Mesenchymal stem cell (in vitro differentiated cells and primary cell): ENCODE measurements around the gene SF3B2.

ENCODE experiments used
- DNase-seq: peaks from one replicate; pipeline ENCODE4 v3.0.0-alpha.2; 2013
- H2AFZ ChIP-seq: one replicate; pipeline ENCODE4 v1.6.1; 2013; ENCODE audit warnings: low read depth, mild to moderate bottlenecking, control low read depth, inconsistent platforms, low read length, moderate library complexity
- H2AK5ac ChIP-seq: 2 replicates; pipeline ENCODE4 v1.6.1; 2013; ENCODE audit warnings: low read length, moderate library complexity, mild to moderate bottlenecking, inconsistent platforms; ENCODE audit not compliant: severe bottlenecking
- H2BK120ac ChIP-seq: one replicate; pipeline ENCODE4 v1.6.1; 2013; ENCODE audit warnings: low read depth, mild to moderate bottlenecking, inconsistent platforms, low read length, moderate library complexity
- H2BK12ac ChIP-seq, 2 experiments: one replicate each; pipeline ENCODE4 v1.6.1; 2013; ENCODE audit warnings: inconsistent platforms in 2 of 2, low read length in 2 of 2, mild to moderate bottlenecking in 2 of 2, moderate library complexity in 2 of 2, control low read depth in 1 of 2
- H2BK15ac ChIP-seq: one replicate; pipeline ENCODE4 v1.6.1; 2013; ENCODE audit warnings: mild to moderate bottlenecking, low read depth, inconsistent platforms; ENCODE audit not compliant: poor library complexity, severe bottlenecking
- H2BK5ac ChIP-seq: 2 replicates; pipeline ENCODE4 v1.6.1; 2013; ENCODE audit warnings: low read depth, mild to moderate bottlenecking, low read length, control low read depth, inconsistent platforms; ENCODE audit not compliant: poor library complexity, severe bottlenecking
- H3K14ac ChIP-seq, 2 experiments: one replicate each; pipeline ENCODE4 v1.6.1; 2013; ENCODE audit warnings: inconsistent platforms in 2 of 2, low read length in 2 of 2, control low read depth in 1 of 2, mild to moderate bottlenecking in 1 of 2, moderate library complexity in 1 of 2
- H3K18ac ChIP-seq, 2 experiments: one replicate each; pipeline ENCODE4 v1.6.1; 2013; ENCODE audit warnings: inconsistent platforms in 2 of 2, low read length in 2 of 2, control low read depth in 1 of 2, low read depth in 1 of 2, mild to moderate bottlenecking in 1 of 2
- H3K23ac ChIP-seq, 2 experiments: one replicate each; pipeline ENCODE4 v1.6.1; 2013; ENCODE audit warnings: inconsistent platforms in 2 of 2, low read length in 2 of 2, mild to moderate bottlenecking in 2 of 2, moderate library complexity in 2 of 2, control low read depth in 1 of 2
- H3K27ac ChIP-seq: 2 replicates; pipeline ENCODE4 v1.5.1; 2013; ENCODE audit warnings: mild to moderate bottlenecking, moderate library complexity, low read length, control low read depth, inconsistent platforms; ENCODE audit not compliant: poor library complexity, severe bottlenecking
- H3K27me3 ChIP-seq, 2 experiments: 2 replicates each; pipeline versions ENCODE4 v1.6.1 to v1.7.0; 2013; ENCODE audit warnings: low read length in 2 of 2, mild to moderate bottlenecking in 2 of 2, moderate library complexity in 2 of 2, control low read depth in 1 of 2, inconsistent platforms in 1 of 2; ENCODE audit not compliant: control insufficient read depth in 1 of 2, insufficient read depth in 1 of 2
- H3K36me3 ChIP-seq, 2 experiments: 2 replicates each; pipeline versions ENCODE4 v1.6.1 to v1.7.0; 2013; ENCODE audit warnings: low read length in 2 of 2, control low read depth in 1 of 2, inconsistent platforms in 1 of 2, low read depth in 1 of 2, mild to moderate bottlenecking in 1 of 2; ENCODE audit not compliant: insufficient read depth in 2 of 2, control insufficient read depth in 1 of 2
- H3K4ac ChIP-seq, 2 experiments: one replicate each; pipeline ENCODE4 v1.6.1; 2013; ENCODE audit warnings: inconsistent platforms in 2 of 2, low read length in 2 of 2, mild to moderate bottlenecking in 2 of 2, moderate library complexity in 2 of 2, control low read depth in 1 of 2, low read depth in 1 of 2
- H3K4me1 ChIP-seq: 2 replicates; pipeline ENCODE4 v1.6.1; 2013; ENCODE audit warnings: low read depth, low read length, control low read depth; ENCODE audit not compliant: control insufficient read depth, insufficient read depth
- H3K4me2 ChIP-seq: 2 replicates; pipeline ENCODE4 v1.6.1; 2013; ENCODE audit warnings: low read length, mild to moderate bottlenecking, inconsistent platforms; ENCODE audit not compliant: poor library complexity, severe bottlenecking
- H3K4me3 ChIP-seq, 2 experiments: 2 replicates each; pipeline versions ENCODE4 v1.5.1 to v1.7.0; 2013; ENCODE audit warnings: low read length in 2 of 2, mild to moderate bottlenecking in 2 of 2, control low read depth in 1 of 2, low read depth in 1 of 2; ENCODE audit not compliant: insufficient read depth in 1 of 2
- H3K79me1 ChIP-seq: replicated peaks from 2 replicates; pipeline ENCODE4 v1.6.1; 2013; ENCODE audit warnings: mild to moderate bottlenecking, control low read depth, low read length, inconsistent platforms; ENCODE audit not compliant: poor library complexity, severe bottlenecking
- H3K9ac ChIP-seq: 2 replicates; pipeline ENCODE4 v1.7.0; 2013; ENCODE audit warnings: mild to moderate bottlenecking, low read length, moderate library complexity
- H3K9me3 ChIP-seq: 2 replicates; pipeline ENCODE4 v1.7.0; 2013; ENCODE audit warnings: mild to moderate bottlenecking, low read length; ENCODE audit not compliant: control insufficient read depth
- H4K8ac ChIP-seq: one replicate; pipeline ENCODE4 v1.6.1; 2013; ENCODE audit warnings: inconsistent platforms, mild to moderate bottlenecking, low read length, moderate library complexity
- H4K91ac ChIP-seq: one replicate; pipeline ENCODE4 v1.6.1; 2013; ENCODE audit warnings: mild to moderate bottlenecking, low read length, inconsistent platforms
- WGBS: methylation state at CpG from one replicate; pipeline ENCODE4 v1.1.7; 2013; ENCODE audit warnings: mixed read lengths; 5-methylcytosine and 5-hydroxymethylcytosine counted together

The SF3B2 gene

DNA sequence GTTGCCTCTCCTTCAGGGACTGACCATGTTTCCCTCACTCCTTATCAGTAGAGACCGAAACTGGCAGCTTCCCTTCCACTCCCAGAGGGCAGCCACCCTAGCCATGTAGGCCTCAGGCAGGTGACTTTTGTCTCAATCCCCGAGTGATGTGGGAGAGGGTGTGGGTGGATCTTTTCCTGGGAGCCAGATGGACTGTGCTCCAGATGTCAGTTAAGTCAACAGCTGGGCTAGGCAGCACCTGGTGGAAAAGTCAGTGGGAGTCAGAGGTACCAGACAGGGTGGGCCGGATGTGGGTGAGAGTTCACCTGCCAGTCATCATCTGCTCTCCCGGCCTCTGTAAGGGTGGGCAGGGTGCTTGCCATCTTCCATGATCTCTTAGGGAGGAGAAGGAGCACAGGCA is 48.0 kb upstream of the SF3B2 start:
- H2BK15ac ChIP-seq: no peak overlapping the region
- peaks cover 13% of the 10 kb centered on the region for H3K4me1 ChIP-seq
- H3K27me3 ChIP-seq: no peaks in the 10 kb centered on the region
- no peak overlapping the region for H2BK120ac ChIP-seq
- no peak overlapping the region for H3K27ac ChIP-seq
- H3K9me3 ChIP-seq: no peaks in the 10 kb centered on the region
- no peak overlapping the region for H2AK5ac ChIP-seq
- H3K79me1 ChIP-seq: peaks cover 16% of the 10 kb centered on the region
- no peak overlapping the region for H2BK12ac ChIP-seq
- H2AFZ ChIP-seq: no peak overlapping the region
- H3K18ac ChIP-seq: no peak overlapping the region
- H4K8ac ChIP-seq: no peak overlapping the region
- peaks cover 34 to 38% of the 10 kb centered on the region in 2 experiments for H3K36me3 ChIP-seq
- H3K23ac ChIP-seq: no peak overlapping the region
- H3K4me2 ChIP-seq: no peak overlapping the region
- H3K9ac ChIP-seq: no peak overlapping the region
- no peak overlapping the region for H4K91ac ChIP-seq
- 97% methylated on average over 4 of the region's 4 CpGs for WGBS
- no peak overlapping the region for H3K4ac ChIP-seq
- no peak overlapping the region for H2BK5ac ChIP-seq
- no peak overlapping the region for H3K4me3 ChIP-seq
- DNase-seq: no peak
- H3K14ac ChIP-seq: no peak overlapping the region

GRCh38 chr11:66006134-66006890 is 45.9 kb upstream of the SF3B2 start:
- H3K4me1 ChIP-seq: peaks cover 10% of the 10 kb centered on the region
- H3K23ac ChIP-seq: no peak overlapping the region
- peaks cover under 1 to 1% of the 10 kb centered on the region in 2 experiments for H3K27me3 ChIP-seq
- no peak overlapping the region for H3K27ac ChIP-seq
- no peak overlapping the region for H3K14ac ChIP-seq
- no peaks in the 10 kb centered on the region for H3K9me3 ChIP-seq
- no peak overlapping the region for H4K91ac ChIP-seq
- no peak overlapping the region for H2AK5ac ChIP-seq
- peaks cover 22 to 26% of the 10 kb centered on the region in 2 experiments for H3K36me3 ChIP-seq
- no peak overlapping the region for H3K9ac ChIP-seq
- no peak for DNase-seq
- no peak overlapping the region for H2BK12ac ChIP-seq
- H2BK15ac ChIP-seq: no peak overlapping the region
- no peak overlapping the region for H2BK5ac ChIP-seq
- H2AFZ ChIP-seq: no peak overlapping the region
- H3K4me3 ChIP-seq: no peak overlapping the region
- WGBS: 91% methylated on average over 12 of the region's 13 CpGs
- no peak overlapping the region for H2BK120ac ChIP-seq
- no peak overlapping the region for H4K8ac ChIP-seq
- peaks cover 8% of the 10 kb centered on the region for H3K79me1 ChIP-seq
- no peak overlapping the region for H3K18ac ChIP-seq
- H3K4me2 ChIP-seq: no peak overlapping the region
- no peak overlapping the region for H3K4ac ChIP-seq

GRCh38 chr11:66006891-66007176 is 45.3 kb upstream of the SF3B2 start:
- H3K23ac ChIP-seq: no peak overlapping the region
- no peak overlapping the region for H2AFZ ChIP-seq
- no peaks in the 10 kb centered on the region for H3K9me3 ChIP-seq
- no peak overlapping the region for H2BK5ac ChIP-seq
- H4K91ac ChIP-seq: no peak overlapping the region
- H3K27me3 ChIP-seq: peaks cover 4 to 7% of the 10 kb centered on the region in 2 experiments
- H3K36me3 ChIP-seq: peaks cover 22 to 26% of the 10 kb centered on the region in 2 experiments
- no peak overlapping the region for H2AK5ac ChIP-seq
- H2BK12ac ChIP-seq: no peak overlapping the region
- no peak overlapping the region for H3K14ac ChIP-seq
- H4K8ac ChIP-seq: no peak overlapping the region
- DNase-seq: no peak
- no peak overlapping the region for H3K9ac ChIP-seq
- no peak overlapping the region for H2BK120ac ChIP-seq
- no peak overlapping the region for H3K4me3 ChIP-seq
- no peak overlapping the region for H2BK15ac ChIP-seq
- no peak overlapping the region for H3K4me2 ChIP-seq
- H3K4me1 ChIP-seq: peaks cover 14% of the 10 kb centered on the region
- no peak overlapping the region for H3K27ac ChIP-seq
- peaks cover 8% of the 10 kb centered on the region for H3K79me1 ChIP-seq
- no peak overlapping the region for H3K18ac ChIP-seq
- H3K4ac ChIP-seq: no peak overlapping the region
- 100% methylated on average over 4 of the region's 4 CpGs for WGBS

GRCh38 chr11:66007201-66007634 is 44.9 kb upstream of the SF3B2 start:
- no peak overlapping the region for H2BK15ac ChIP-seq
- H2BK12ac ChIP-seq: no peak overlapping the region
- no peak for DNase-seq
- H2AFZ ChIP-seq: no peak overlapping the region
- H3K9me3 ChIP-seq: no peaks in the 10 kb centered on the region
- H3K23ac ChIP-seq: no peak overlapping the region
- H4K8ac ChIP-seq: no peak overlapping the region
- H3K4me1 ChIP-seq: peaks cover 18% of the 10 kb centered on the region
- H2BK5ac ChIP-seq: no peak overlapping the region
- H3K4me2 ChIP-seq: no peak overlapping the region
- H3K14ac ChIP-seq: no peak overlapping the region
- peaks cover 4 to 10% of the 10 kb centered on the region in 2 experiments for H3K27me3 ChIP-seq
- no peak overlapping the region for H3K9ac ChIP-seq
- H3K4ac ChIP-seq: no peak overlapping the region
- peaks cover 22 to 26% of the 10 kb centered on the region in 2 experiments for H3K36me3 ChIP-seq
- H3K79me1 ChIP-seq: peaks cover 8% of the 10 kb centered on the region
- no peak overlapping the region for H3K4me3 ChIP-seq
- no peak overlapping the region for H2BK120ac ChIP-seq
- no peak overlapping the region for H3K27ac ChIP-seq
- H3K18ac ChIP-seq: no peak overlapping the region
- H2AK5ac ChIP-seq: no peak overlapping the region
- WGBS: 62% methylated on average over 5 of the region's 5 CpGs
- no peak overlapping the region for H4K91ac ChIP-seq
